Head of caudate nucleus (tissue), 42 donors: ENCODE results near the gene GHITM.
"Not testable (repeated sequence)": the region's sequence is repeated elsewhere in the genome, so short reads cannot be mapped to it uniquely, and the experiment has no call there.

Experiments used
- DNase-seq, 42 donors: peaks; one replicate each; pipeline versions ENCODE4 v3.0.0 to v3.0.0-alpha.2; 2020 to 2021; ENCODE audit warnings: mixed read lengths in 7 of 42
- intact Hi-C: fragments of 100-400 bp; cut with DNase I; formaldehyde crosslinking; loops from one replicate; pipeline ENCODE4 v1.15.0; 2022

Gene GHITM

DNA sequence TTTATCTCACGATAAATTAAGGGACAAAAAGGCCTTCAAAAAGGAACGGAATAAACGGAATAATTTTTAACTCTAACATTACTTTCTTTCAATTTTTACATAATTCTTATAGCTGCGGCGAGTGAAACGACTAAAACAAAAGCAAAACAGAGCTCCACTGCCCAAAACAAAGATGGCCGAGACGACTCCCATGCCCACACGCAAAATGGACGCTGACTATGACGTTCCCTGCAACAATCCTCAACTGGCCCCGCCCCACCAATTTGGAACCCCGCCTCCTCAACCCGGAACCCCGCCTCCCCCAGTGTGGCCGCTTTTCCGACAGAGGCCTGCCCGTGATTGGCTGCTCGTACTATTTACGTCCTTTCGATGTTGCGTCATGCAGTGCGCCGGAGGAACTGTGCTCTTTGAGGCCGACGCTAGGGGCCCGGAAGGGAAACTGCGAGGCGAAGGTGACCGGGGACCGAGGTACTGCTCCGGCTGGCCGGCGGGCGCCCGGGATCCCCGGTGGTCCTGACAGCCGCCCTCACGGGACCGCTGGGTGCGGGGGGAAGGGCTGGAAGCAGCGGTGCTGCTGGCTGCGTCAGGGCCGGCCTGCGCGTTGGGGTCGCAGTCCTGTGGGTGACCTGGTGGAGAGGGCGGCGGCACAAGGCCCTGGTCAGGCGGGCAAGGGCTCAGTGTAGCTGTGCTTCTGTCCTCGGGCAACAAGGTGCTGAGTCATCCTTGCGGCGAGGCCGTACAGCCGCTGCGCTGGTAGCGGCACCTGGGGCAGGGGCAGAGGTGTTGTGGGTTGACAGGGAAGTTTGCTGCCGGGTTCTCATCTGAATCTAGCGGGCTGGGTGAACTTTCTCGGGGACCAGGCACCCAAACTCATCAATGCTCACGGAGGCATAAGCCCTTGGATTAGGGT, at the start of gene GHITM:
Gene GHITM, plus strand, starts transcription at position 384 of the 910 bp plus-strand sequence. CDS start 1,992 bp downstream, outside the sequence.
- peak; percentile 98 to 100 (median 99) for DNase-seq
- intact Hi-C loops: loop anchor here (2.0 to 10.0 kb wide), 2 partner anchors 65 to 115 kb away; no protein-coding TSS in a partner anchor

GRCh38 chr10:84095811-84096497, 43.4 kb upstream of the GHITM start:
- intact Hi-C loops: no loop called here
- peak in 4 of 42 donors; percentile 9 to 44 (median 24) for DNase-seq

DNA sequence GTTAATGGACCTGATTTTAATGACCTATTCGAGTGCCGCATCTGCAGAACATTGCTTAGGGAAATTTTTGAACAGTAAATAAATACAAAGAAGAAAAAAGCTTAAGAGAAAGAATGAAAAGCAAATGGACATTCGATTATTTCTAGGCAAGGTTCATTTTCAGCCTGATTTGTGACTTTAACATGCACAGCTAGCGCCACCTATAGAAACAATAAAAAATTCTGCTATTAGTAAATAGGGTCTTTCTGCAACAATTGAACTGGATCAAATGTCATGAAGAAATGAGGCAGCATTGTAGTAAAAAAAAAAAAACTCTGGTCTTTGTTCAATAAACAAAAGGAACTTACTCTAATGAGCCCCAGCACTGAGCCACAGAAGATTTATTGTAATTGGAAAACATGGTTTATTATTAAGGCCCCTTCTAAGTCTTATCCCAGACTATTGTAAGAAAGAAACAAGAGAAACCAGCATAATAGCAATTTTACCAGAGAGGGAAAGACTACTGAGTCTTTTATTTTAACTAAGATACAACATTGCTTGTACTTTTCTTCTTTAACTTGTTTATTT, 41.4 kb upstream of the GHITM start:
- intact Hi-C loops: no loop called here
- no peak for DNase-seq

- intact Hi-C loops: no loop called here
- no peak for DNase-seq
These were observed 40.6 kb upstream of the GHITM start for GRCh38 chr10:84098667-84099066.

GRCh38 chr10:84101042-84101441, 38.3 kb upstream of the GHITM start:
- intact Hi-C loops: no loop called here
- no peak for DNase-seq

- intact Hi-C loops: no loop called here
- no peak for DNase-seq
These were observed 30.5 kb upstream of the GHITM start for GRCh38 chr10:84108797-84109196.

DNA sequence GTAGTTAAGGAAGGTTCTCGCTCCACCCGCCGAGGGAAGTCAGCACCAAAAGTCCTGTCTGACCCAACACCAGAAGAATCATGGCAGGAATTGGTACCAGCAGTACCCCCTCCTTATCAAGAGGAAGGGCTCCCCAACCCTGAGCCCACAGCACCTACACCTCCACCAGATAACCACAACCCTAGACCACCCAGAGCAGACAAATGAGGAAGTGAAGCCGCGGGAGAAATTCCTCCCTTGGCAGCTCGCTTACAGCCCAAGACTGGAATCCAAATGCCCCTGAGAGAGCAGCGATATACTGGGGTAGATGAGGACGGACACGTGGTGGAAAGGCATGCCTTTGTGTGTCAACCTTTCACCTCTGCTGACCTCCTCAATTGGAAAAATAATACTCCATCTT, 29.5 kb upstream of the GHITM start:
- intact Hi-C loops, DNase-seq: not testable (repeated sequence)

- DNase-seq, intact Hi-C loops: not testable (repeated sequence)
These were observed 25.8 kb upstream of the GHITM start for GRCh38 chr10:84113468-84113867.

GRCh38 chr10:84114088-84114667, 25.1 kb upstream of the GHITM start:
- intact Hi-C loops: no loop called here

GRCh38 chr10:84117204-84117603, 22.1 kb upstream of the GHITM start:
- peak in 2 of 42 donors; percentile 8 to 15 for DNase-seq
- intact Hi-C loops: not testable (repeated sequence)

More at GRCh38 chr10:84114088-84114667, 25.1 kb upstream of the GHITM start:
- no peak for DNase-seq

DNA sequence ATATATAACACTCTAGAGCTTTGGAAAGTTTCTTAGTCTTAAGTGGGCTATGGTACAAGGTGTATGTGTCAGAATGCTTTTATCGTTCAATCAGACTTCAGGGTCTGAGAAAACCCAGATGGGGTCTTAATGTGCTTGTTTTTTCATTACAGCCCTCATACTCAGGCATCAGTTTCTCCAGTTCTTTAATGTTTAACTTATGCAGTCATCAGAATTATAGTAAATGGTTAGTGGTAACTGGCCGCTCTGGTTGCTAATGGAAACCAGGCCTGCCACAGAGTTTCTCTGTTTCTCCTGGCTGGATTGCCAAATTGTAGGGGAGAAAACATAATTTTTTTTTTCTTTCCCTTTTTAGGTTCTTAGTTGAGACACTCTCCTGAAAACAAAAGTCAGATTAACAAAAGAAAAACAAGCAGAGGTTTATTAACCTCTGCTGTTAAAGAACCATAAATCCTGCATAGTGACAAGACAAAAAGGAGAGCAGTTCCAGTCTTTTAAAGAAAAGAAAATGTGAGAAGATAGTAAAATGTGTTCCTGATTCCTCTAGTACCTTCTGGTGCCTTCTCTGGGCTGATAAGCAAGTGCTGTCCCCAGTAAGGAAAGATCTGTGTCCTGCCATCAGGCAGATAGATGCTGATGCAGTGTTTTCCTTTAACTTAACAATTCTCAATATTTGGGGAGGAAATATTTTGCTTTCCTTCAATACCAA, 21.5 kb upstream of the GHITM start:
- intact Hi-C loops: no loop called here

GRCh38 chr10:84118395-84119006, 20.8 kb upstream of the GHITM start:
- DNase-seq: peak; percentile 15 to 85 (median 64)
- intact Hi-C loops: no loop called here

More for the DNA sequence above, 21.5 kb upstream of the GHITM start:
- no peak for DNase-seq

DNA sequence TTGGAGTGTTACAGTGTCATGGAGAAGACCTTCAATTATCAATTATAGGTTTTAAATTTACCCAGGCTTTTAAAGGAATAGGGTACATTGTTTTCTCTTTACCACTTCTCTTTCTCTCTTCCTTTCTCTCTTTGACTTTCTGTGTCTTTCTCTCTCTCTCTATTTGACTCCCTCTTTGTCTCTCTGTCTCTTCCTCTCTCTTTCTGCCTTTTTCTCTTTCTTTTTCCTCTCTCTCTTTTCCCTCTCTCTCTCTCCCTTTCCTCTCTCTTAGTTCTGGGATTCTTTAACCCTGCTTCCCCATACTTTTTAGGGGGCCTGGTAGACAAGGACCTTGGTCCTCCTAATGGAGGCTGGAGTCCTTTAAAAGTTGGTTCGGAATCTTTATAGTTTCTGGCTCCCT, 15.9 kb upstream of the GHITM start:
- no peak for DNase-seq
- intact Hi-C loops: no loop called here

- intact Hi-C loops: not testable (repeated sequence)
- DNase-seq: peak in 3 of 42 donors; percentile 11 to 21 (median 18)
These were observed 13.2 kb upstream of the GHITM start for GRCh38 chr10:84125910-84126784.

GRCh38 chr10:84126785-84127167, 12.5 kb upstream of the GHITM start:
- no peak for DNase-seq
- intact Hi-C loops: no loop called here

DNA sequence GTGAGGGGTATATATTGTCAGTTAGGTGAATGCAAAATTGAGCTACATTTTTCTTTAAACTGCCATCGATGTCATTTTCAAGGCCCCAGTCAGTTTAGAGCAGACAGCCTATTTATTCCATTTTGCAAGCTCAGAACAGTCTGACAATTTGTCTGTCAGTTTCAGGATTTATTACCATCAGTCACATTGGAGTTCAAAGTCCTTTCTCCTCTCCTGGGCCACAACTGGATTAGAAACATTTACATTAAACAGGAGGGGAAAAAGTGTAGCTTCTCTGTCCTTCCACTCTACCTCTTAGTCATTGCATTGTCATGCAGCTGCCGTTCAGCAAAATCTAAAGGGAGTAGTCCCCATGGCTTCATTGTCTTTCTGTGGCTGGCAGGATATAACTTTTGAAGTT, 3.5 kb upstream of the GHITM start:
- intact Hi-C loops: no loop called here
- DNase-seq: no peak

DNA sequence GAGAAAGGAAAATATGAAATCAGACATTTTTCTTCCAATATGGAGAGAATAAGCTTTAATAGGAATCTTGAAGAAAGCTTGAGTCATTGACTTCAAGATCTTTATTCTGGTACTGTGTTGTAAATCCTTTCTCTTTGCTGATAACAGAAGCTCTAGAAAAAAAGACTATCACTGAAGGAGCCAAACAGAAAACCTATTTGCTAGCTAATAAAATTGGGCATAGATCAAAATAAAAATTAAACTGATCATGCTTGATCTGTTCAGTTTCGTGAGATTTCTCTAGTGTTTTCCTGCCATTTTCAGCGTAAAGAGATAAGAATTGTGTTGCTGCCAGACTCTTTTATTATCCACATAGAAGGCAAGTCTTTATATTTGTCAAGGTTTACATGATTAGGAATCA, 1.5 kb upstream of the GHITM start:
- intact Hi-C loops: loop anchor here (2.0 kb wide), 1 partner anchor 67 kb away; no protein-coding TSS in a partner anchor
- no peak for DNase-seq
